Stimulated activated CD4-positive, alpha-beta T cell treated with anti-CD3 and anti-CD28 coated beads, TNF-alpha, amount 100 ng/mL, for 48 hours (primary cell): Measurements from ENCODE around the gene OPCML.
"Not testable (repeated sequence)": the region's sequence is repeated elsewhere in the genome, so short reads cannot be mapped to it uniquely, and the experiment has no call there.

Source experiments
- DNase-seq, 3 donors: peaks; one replicate each; pipeline ENCODE4 v3.0.0-alpha.2; 2020; ENCODE audit warnings: low read depth in 3 of 3

The OPCML gene

DNA sequence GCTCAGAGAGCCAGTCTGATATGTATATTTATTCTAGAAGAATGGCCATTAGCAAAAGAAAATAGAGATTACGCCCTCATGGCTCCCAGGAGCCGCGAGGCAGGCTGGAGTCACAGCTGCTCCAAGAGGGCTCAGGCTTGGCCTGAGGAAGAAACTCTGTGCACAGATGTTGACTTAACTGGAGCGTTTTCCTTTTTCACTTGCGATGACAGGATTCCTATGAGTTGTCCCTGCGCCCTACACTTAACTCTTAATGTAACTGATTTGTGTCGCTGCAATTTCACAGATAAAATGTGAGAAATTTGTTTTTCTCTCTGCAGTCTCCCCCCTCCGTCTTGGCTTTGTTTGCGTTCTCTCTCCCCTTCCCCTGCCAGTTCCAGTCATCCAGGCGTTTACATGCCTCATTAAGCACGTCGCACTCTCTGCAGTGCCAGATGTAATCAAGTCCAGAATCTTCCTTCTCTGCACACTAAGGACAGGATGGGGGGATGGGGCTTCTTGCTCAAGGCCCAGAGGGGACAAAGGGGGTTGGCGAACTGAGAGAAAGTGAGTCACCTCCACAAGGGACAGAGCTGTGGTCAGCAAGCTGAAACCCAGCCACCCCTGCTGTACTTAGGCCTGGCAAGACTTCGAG, 1101.8 kb downstream of the OPCML start:
- DNase-seq = no peak

DNA sequence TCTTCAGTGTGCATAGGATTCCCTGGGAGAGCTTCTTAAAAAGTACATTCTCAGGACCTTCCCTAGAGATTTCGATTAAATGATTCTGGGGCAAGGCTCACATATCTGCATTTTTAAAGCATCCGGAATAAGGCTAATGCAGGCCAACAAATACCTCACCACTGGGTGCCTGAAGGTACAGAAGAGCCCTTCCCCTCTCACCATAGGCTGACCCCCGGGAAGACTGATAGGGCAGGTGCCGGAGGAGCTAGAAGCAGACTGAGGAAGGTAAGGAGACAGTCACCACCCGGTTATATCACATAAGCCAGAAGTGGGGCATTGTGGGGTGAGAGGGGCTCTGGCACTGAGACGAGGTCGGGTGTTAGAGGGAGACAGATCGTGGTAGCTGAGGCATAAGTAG, 1102.6 kb downstream of the OPCML start:
- no peak for DNase-seq

DNA sequence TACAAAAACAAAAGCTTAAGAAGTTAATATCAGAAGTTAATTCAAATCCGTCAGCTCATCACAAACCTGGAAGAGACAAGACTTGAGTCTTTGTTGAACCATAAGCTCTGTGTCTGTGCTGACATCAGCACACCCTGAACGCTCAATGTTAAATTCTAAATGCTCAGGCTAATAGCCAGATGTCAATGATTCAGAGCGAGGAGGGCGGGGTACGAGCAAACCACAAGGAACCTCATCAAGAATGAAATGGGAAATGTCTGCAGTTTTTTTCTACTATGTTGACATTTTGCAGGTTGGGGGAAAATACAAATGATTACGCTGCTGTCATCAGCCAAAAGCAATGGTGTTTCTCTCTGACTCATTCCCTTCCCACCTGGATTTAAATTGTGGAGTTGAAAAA, 1104.7 kb downstream of the OPCML start:
- DNase-seq = no peak

DNA sequence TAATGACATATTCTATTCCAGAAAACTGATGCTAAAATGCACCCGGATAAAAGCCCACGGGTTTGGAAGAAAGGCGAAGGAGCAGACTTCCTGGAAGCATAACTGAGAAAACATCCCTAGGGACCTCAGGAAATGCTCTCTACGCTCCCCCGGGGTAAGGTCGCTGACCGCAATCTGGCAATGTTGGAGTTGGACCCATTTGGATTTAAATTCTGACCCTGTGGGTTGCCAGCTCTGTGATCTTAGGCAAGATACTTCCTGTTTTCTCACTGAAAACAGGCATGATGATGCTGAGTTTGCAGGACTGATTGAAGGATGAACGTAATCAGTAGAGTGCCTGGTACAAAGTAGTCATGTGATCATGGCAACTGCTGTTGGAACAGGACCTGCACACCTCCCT, 1107.9 kb downstream of the OPCML start:
- DNase-seq = no peak

DNA sequence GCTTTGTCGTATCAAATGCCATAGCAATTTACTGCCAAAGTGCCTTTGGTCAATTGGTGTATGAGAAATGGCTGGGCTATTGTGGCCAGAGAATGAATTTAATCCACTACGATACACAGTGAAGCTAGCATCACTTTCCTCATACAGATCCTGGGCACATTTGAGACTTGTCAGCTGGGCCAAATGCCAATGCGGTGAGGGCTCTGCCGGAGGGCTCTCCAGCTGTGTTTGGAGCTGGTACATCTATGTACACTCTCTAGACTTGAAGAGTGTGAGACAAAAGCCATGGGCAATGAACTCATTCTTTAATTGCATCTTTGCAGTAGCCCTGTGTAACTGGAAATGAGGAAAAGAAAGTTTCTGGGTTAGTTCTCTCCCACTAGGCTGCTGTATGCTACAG, 1109.0 kb downstream of the OPCML start:
- no peak for DNase-seq

DNA sequence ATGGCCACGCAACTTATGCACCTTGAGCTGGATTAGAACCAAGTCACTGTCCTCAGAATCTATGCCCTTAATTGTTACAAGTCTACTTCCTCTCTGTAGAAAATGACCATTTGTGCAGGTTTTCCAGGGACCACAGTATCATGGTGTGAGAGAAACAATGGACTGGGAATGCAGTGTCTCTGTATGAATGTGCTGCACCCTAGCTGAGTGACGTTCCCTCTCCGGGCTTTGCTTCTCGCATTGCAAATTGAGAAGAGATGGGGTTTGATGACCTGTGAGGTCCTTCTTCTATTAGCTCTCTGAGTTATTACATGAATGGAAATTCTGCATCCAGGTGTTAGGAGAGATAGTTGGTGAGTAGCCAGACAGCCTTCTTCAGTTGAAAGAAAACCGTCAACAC, 1109.6 kb downstream of the OPCML start:
- no peak for DNase-seq

DNA sequence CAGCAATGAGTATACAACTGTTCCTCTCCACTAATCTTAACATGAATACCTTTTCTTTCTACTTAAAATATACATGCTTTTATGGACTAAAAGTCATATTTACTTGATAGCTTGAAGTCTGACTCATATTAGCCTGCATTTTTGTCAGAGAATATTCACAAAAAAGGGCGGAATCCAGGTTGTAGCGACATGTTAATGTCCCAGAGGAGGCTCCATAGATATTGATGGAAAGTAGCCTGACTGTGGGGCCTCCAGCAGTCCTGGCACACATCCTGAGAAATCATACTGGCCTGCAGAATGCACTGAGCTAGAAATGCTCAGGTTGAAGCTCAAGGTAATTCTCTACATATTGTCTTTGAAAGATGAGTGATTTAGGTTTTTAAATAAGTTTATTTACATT, 1110.7 kb downstream of the OPCML start:
- no peak for DNase-seq

DNA sequence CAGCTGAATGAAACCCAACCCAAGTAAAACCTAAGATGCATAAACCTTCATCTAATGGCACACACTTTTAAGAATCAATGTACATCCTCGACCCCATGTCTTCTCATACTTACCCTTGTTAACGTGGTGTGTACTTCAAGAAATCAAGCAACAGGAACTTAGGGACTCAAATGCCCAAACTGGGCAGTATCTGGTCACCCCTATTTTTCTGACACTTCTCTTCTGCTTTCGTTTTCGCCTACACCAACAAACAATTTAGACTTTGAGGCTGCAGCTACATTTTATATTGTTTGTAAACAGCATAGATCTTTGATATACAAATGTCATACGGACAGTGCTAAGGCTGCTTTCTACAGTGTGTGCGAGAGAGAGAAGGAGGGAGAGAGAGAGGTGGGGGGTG, 1117.8 kb downstream of the OPCML start:
- DNase-seq = no peak

DNA sequence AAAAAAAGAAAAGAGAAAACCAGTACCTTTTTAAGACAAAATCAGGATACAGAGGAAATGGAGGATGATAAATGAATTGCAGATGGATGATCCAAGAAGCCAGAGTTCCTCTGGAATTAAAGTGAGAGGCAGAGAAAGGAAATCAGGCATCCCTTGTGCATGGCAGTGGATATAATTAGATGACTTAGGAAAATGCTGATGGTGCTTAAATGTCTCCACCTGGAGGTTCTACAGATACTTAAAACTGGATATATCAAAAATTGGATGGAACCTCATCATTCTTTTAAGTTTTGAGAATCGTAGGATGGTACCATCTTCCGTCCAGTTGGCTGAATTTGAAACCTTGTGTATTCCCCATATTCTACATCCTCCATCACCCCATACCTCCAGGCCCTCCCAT, 1121.9 kb downstream of the OPCML start:
- DNase-seq = no peak

DNA sequence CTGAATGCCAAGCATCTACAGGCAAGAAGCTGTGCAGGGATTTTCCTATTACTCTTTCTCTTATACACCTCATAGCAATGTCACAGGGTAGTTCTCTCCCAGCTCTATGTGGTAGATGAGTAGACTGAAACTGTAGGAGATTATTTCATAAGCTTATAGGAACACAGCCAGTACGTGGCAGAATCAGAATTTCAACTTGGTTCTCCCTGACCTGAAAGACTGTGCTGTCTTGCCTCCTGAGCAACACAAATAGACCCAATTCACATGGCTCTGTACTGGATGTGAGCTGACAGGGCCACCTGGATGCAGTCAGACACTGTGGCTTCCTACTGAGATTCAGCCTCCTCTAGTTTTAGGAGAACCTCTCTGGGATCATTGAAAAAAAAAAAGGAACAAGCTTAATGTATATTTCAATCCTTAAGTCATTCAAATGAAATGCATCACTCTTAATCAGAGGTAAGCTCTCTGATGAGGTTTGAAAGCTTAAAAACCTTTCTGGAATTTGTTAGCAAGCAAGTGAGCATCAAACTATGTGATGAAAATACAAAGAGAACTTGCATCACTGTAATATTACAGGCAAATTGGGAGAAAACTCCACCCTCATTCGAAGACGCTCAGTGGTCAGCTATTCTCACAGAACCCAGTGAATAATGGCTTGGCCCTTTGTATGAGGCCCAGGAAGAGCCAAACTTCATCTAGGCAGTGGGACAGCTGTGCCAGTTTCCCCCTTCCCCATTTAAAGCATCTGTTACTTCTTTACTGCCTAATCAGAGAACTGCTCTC, 1122.5 kb downstream of the OPCML start:
- DNase-seq = no peak

DNA sequence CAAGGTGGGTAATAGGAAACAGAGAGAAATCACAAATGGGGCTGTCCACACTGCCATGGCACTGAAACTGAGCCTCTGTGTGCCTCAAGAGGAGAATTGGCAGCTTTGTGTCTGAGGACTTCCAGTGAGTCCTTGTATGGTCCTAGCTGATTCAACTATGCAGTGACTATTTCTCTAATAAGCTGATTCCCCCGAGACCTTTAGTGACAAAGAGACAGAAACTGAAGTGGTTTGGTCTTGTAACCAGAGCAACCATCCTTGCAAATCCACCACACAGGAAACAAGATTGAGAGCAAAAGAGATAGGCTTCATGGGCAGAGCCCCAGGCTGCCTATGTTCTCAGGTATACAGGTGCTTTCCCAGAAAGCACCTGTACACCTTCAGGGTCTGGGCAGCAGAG, 1123.4 kb downstream of the OPCML start:
- no peak for DNase-seq

DNA sequence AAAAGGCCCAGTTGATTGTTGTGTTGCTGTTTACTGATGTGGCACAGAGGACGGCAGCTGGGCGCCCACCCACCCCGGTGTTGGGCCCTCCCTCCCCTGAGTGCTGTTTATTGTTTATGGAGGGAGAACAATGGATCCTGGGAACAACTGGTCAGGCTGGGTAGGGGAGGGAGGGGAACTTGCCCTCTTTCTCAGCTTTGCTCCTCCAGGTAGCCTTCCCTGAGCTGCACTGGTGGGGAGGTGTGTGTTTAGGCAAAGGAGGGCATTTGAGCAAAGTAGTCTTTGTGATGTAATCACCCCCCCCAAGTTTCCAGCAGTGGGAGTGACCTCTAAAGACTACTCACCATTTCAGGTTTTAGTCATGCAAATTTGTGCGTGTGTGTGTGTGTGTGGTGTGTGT, 1126.6 kb downstream of the OPCML start:
- no peak for DNase-seq

DNA sequence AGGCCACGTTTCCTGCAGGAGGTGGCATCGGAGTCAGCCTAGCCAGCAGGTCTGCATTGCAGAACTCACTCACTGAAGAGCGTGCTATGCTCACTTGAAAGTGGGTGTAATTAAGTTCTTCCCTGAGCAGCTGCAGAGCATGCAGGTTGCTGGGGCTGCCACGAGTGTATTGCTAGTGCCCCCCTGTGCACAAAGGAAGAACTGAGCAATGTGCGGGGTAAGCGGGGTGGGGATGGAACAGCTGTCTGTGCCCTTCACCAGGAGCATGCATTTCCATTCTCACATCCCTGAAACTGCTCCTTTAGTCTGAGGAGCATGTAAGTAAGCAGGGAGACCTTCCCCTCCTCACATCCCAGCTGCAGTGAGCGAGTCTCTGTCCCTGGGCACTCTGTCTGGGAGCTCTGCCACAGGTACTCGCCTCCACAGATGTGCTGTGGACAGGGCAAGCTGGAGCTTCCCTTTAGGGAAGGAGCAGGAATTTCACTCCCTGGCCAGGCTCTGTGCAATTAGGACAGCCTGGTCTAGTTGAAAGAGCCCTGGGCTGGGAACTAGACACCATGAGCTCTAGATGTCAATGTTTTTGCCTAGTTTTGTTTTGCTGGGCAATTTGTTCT, 1130.1 kb downstream of the OPCML start:
- DNase-seq = no peak

DNA sequence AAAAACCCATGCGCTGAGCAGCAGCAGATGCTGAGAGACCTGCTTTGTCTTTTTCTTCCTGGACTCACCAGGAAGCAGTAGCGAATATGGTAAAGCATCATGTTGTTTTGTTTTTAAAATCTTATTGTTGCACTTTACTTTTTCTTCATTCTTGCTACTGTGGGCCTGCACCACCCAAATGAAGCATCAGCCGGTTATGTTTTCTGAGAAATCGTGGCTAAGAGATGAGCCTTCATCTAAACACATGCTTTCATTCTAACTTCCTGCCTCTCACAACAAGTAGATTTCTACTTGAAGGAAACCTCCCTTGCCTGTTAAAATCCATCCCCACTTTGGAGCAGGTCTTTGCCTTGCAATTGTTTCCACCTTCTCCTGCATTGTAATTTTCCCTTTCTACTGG, 1136.0 kb downstream of the OPCML start:
- no peak for DNase-seq

DNA sequence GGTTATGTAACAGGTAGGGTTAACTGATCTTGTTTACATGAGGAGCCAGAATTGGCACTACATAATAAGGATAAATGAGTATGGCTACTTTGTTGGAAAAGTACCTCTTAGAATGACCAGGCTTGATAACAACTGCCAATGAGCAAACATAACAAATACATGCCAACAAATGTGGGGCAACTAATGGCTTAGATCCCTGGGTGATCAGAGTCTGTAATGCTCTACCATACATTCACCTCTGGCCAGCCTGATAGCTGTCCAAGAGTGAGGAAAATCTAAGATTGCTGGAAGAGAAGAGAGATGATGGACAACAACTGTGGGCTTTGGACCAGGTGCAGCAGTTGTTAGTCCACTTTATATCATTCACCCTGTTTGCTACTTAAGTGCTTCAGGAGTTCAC, 1136.9 kb downstream of the OPCML start:
- no peak for DNase-seq

DNA sequence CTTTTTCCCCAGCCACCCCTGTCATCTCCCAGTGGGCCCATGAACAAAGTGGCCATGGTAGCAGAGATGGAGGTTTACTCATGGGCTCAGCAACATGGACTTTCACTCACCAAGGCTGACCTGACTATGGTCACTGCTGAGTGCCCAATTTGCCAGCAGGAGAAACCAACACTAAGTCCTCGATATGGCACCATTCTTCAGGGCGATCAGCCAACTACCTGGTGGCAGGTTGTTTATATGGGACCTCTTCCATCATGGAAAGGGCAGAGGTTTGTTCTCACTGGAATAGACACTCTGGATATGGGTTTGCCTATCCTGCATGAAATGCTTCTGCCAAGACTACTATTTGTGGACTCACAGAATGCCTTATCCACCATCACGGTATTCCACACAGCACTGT, 1152.8 kb downstream of the OPCML start:
- no peak for DNase-seq

DNA sequence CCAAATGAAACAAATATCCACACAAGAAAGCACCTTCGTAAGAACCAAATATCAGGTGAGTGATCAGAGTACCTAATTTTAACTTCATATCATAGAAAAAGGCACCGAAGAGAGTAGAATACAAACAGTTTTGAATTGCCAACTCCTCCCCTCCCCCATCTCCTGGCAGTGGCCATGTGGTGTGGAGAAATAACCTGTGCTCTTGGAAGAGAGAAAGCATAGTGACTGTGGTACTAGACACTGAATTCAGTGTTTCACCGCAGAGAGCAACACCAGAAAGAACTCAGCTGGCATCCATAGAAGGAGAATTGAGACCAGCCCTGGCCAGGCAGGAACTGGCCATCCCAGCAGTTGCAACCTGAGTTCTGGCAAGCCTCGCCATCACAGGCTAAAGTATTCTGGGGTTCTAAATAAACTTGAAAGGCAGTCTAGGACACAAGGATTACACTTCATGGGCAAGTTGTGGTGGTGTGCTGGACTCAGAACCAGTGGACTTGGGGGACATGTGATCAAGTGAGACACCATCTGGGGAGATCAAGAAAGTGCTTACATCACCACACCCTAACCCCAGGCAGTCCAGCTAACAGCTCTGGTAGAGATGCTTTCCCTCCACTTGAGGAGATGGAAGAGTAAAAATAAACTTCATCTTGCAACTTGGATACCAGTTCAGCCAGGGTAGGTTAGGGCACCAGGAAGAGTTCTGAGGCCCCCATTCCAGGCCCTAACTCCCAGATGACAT, 1158.7 kb downstream of the OPCML start:
- no peak for DNase-seq

DNA sequence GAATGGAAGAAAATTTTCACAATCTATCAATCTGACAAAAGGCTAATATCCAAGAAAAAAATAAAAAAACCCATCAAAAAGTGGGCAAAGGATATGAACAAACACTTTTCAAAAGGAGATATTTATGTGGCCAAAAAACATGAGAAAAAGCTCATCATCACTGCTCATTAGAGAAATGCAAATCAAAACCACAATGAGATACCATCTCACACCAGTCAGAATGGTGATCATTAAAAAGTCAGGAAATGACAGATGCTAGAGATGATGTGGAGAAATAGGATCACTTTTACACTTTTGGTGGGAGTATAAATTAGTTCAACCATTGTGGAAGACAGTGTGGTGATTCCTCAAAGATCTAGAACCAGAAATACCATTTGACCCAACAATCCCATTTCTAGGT, 1162.2 kb downstream of the OPCML start:
- not testable (repeated sequence) for DNase-seq

DNA sequence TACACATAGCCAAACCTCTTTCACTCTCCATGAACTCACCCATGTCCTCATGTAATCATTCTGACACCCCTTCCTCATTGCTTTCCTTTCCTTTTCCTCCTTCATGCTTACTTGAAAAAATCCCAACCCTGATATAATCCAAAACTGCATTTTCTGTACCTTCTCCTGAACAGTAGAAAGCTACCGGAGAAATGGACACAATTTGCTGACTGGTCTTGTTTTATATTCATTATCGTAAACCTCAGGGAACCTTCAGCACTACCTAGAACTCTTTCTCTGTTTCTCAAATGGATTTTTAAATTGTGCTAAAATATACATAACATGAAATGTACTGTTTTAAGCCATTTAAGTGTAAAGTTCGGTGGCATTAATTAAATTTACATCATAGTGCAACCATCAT, 1165.0 kb downstream of the OPCML start:
- no peak for DNase-seq

DNA sequence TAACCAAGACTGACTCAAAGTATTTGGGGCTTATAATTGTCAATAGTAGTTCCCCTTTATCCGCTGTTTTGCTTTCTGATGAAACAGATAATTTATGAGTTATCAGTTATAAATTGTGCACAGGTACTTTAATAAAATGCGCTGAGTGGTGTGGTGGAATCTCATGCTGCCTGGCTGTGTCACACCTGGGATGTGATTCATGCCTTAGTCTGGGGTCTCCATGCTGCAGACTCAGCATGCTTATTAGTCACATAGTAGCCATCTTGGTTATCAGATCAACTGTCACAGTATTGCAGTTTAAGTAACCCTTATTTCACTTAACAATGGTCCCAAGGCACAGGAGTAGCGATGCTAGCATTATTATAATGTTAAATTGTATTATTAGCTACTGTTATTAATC, 1166.7 kb downstream of the OPCML start:
- no peak for DNase-seq
